Ecto neural progenitor cell (in vitro differentiated cells): ENCODE measurements around the gene TAMM41.
"Not testable (repeated sequence)": the region's sequence is repeated elsewhere in the genome, so short reads cannot be mapped to it uniquely, and the experiment has no call there.

Source experiments
- DNase-seq: peaks from one replicate; pipeline ENCODE4 v3.0.0-alpha.2; 2018; ENCODE audit warnings: low spot score

TAMM41 gene, protein sequence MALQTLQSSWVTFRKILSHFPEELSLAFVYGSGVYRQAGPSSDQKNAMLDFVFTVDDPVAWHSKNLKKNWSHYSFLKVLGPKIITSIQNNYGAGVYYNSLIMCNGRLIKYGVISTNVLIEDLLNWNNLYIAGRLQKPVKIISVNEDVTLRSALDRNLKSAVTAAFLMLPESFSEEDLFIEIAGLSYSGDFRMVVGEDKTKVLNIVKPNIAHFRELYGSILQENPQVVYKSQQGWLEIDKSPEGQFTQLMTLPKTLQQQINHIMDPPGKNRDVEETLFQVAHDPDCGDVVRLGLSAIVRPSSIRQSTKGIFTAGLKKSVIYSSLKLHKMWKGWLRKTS

DNA sequence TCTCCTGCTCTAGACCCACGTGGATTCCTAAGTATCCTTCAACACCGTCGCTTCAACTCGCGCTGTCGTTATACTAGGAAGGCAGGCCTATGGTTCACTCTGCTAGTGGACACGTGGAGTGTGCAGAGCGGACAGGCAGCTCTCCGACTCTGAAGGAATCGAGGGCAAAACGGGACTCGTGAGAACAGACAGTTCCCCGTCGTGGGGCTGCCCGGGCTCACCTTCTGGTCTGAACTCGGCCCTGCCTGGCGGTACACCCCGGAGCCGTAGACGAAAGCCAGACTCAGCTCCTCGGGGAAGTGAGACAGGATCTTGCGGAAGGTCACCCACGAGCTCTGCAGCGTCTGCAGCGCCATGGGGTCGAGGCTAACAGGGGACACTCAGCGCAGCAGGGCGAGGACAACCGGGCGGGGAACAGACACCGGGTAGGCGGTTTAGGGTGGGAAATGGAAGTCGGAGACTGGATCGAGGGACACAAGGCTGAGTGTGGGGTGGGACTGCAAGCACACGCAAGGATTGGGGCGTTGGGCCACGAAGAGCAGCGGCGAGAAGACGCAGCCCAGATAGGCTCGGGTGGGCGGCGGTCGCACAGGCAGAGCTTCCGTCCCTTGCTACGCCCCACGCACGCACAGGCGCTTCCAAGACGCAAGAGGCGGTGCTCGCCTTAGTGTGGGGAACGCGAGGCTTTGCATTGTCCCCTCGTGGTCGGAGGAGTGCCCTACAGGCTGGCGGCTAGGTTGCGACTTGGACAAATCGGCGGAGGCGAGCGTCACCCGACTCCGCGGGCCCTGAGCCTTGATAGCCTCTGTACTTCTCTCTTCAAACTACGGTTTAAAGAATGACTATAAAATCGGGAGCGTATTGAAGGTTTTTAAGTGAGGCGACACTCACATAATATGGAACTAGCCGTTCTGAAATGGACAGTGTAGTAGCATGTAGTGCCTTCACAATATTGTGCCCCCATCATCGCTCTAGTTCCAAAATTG is at the start of gene TAMM41:
TSS of gene TAMM41 (minus strand) at position 605 of the 986 bp plus-strand sequence. CDS start at position 356, 249 bp downstream.
- peak; percentile 88 for DNase-seq

DNA sequence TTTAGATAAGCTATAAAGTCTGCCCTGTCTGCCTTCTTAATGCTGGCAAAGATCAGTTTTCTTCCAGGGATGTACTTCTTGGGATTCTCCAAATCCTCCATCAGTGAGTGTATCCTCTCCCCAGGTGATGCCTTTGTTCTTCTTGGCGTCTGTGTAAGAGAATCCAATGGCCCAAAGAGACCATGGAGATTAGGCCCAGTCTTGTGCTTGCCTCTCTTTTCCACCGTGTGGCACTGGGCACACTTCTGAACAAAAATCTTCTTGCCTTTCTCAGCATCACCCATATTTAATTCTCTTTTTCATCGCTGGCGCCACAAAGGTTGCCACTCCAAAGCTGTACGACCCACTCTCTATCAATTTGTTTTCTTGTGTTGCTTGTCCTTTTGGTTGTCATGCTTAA is 32.2 kb upstream of the TAMM41 start:
- DNase-seq: no peak

DNA sequence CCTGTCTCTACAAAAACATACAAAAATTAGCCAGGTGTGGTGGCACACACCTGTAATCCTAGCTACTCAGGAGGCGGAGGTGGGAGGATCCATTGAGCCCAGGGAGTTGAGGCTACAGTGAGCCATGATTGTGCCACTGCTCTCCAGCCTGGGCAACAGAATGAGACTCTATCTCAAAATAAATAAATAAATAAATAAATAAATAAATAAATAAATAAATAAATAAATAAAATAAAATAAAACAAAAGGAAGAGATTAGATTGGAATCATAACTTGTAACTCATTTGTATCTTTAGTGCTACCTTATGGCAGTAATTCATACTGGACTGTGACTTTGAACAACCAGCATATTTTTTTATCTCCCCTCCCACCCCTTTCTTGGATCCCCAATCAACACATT is 28.0 kb upstream of the TAMM41 start:
- not testable (repeated sequence) for DNase-seq

DNA sequence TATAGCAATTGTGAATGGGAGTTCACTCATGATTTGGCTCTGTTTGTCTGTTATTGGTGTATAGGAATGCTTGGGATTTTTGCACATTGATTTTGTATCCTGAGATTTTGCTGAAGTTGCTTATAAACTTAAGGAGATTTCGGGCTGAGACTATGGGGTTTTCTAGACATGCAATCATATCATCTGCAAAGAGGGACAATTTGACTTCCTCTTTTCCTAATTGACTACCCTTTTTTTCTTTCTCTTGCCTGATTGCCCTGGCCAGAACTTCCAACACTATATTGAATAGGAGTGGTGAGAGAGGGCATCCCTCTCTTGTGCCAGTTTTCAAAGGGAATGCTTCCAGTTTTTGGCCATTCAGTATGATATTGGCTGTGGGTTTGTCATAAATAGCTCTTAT is 17.1 kb upstream of the TAMM41 start:
- DNase-seq: not testable (repeated sequence)

DNA sequence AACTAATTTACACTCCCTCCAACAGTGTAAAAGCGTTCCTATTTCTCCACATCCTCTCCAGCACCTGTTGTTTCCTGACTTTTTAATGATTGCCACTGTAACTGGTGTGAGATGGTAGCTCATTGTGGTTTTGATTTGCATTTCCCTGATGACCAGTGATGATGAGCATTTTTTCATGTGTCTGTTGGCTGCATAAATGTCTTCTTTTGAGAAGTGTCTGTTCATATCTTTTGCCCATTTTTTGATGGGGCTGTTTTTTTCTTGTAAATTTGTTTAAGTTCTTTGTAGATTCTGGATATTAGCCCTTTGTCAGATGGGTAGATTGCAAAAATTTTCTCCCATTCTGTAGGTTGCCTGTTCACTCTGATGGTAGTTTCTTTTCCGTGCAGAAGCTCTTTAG is 15.9 kb upstream of the TAMM41 start:
- DNase-seq: not testable (repeated sequence)

DNA sequence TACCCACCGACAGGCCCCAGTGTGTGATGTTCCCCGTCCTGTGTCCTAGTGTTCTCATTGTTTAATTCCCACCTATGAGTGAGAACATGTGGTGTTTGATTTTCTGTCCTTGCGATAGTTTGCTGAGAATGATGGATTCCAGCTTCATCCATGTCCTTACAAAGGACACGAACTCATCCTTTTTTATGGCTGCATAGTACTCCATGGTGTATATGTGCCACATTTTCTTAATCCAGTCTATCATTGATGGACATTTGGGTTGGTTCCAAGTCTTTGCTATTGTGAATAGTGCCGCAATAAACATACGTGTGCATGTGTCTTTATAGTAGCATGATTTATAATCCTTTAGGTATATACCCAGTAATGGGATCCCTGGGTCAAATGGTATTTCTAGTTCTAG is 15.5 kb upstream of the TAMM41 start:
- not testable (repeated sequence) for DNase-seq

DNA sequence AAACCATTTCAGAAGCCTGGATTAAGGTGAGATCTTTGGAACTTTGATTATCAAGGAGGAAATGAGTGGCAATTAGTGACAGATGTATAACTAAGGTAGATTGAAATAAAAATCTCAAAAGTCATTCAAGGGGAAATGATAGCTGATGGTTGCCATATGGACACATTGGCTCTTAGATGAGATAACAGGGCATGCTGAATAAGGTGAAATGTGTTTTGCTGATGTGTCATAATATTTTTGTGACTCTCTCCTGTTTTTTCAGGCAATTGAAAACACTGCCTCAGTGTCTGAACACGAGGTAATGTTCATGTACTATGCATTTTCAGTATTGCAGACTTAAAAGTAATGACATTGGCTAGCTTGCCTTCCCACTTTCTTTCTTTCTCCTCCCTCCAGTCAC is 13.5 kb upstream of the TAMM41 start:
- not testable (repeated sequence) for DNase-seq

DNA sequence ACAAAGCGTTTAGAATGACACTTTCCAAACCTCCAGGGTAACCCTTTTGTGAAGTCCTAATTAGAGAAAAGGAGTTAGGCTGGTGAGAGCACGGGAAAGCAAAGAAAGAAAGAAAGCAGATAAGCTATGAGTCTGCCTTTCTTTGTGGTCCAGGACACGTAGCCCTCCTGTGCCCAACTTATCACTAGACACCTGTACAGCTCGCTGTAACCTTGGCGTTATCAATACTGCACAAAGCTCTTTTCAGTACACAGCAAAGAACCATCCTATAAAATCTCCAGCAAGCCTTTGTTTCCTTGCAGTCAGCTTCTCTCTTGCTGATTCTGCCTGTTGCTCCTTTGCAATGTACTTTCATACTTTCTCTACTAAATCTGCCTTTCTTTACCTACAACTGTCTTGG is 6.8 kb upstream of the TAMM41 start:
- no peak for DNase-seq

DNA sequence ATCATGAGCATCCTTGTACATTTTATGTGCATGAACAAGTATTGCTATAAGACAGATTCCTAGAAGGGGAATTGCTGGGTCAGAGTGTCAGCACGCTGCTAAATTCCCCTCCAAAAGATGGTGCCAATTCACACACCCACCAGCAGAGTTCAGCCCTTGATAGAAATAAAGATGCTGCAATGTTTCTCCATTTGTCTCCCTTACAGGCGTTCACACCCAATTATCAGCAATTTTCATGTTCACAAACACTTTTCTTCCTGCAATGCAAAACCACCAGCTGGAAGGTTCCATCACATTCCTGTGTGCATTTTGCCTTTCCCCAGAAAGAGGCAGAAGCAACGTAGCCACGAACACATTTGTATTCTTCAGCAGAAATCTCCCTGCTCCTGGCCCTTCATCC is 3.3 kb upstream of the TAMM41 start:
- DNase-seq: no peak

DNA sequence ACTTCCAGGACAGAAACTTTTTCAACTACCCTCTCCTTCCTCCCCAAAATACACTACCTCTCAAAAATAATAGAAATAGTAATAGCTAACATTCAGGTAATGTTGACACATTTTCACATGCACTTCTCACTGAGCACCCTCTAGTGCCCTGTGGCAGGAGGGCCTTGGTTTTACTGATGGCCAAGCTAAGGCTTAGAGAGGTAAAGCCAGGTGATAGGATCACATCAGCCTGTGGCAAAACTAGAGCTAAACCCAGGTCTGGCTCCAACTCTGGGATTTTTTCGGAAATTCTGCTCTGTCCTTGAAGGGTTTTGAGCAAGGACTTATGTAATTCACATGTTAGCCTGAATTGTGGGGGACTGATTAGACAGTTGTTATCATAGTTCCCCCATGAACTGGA is 922 bp upstream of the TAMM41 start:
- DNase-seq: no peak

DNA sequence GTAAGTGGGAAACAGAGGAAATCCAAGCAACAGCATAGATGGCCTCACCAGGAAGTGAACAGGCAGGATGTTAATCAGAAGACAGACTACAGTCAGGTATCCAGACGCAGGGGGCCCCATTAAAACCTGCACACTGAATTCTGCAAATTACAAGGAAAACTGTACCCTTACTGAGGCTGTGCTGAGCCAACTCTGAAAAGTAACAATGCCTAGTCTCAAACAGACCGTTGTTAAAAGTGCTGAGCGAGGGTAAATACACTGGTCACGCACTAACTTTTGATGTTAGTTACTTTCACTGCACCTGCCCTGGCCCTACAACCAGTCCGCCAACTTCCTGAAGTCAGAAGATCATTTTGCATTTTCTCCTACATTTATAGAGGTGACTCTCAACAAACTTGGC is 1.0 kb downstream of the TAMM41 start:
- DNase-seq: no peak

DNA sequence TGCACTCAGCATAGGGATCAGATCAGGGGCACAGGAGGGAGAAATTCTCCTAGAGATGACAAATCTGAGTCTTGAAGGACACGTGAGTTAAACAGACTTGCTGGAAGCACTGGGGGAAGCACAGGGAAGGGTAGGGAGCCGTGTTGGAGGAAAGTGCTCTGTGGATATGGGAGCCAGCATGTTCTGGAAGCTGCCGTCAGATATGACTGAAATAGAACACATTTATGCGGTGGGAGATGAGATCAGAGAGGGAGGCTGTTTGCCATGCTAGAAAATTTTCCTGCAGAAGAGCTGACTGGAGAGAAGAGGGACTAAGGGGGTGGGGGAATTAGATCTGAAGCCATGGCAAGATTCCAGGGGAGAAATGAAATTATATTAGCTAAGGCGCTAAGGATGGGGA is 1.8 kb downstream of the TAMM41 start:
- no peak for DNase-seq

DNA sequence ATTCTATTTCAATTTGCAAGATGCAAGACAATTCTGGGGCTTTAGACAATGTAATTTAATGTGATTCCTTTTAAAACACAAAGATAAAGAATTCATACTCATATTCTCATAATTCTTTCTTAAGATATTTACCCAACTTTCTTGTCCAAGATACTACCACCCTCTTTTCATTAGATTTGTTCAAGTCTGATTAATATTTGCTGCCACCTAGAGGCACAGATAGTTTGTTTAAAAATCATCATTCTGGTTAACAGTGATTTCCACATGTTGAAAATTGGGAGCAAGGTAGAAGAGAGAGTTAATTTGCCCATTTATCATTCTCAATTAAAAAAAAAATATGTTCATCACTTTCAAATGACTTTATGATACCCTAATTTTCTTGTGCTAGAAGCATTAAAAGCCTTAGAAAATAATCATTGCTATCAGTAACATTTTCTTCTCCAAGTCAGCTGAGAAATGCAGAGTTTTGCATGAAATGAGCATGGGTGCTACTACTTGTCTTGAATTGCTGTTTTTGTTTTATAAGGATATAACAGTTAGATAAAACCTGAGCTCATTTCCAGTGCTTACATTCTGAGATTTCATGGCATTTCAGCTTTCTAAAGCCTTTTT is 11.6 kb downstream of the TAMM41 start:
- DNase-seq: no peak

DNA sequence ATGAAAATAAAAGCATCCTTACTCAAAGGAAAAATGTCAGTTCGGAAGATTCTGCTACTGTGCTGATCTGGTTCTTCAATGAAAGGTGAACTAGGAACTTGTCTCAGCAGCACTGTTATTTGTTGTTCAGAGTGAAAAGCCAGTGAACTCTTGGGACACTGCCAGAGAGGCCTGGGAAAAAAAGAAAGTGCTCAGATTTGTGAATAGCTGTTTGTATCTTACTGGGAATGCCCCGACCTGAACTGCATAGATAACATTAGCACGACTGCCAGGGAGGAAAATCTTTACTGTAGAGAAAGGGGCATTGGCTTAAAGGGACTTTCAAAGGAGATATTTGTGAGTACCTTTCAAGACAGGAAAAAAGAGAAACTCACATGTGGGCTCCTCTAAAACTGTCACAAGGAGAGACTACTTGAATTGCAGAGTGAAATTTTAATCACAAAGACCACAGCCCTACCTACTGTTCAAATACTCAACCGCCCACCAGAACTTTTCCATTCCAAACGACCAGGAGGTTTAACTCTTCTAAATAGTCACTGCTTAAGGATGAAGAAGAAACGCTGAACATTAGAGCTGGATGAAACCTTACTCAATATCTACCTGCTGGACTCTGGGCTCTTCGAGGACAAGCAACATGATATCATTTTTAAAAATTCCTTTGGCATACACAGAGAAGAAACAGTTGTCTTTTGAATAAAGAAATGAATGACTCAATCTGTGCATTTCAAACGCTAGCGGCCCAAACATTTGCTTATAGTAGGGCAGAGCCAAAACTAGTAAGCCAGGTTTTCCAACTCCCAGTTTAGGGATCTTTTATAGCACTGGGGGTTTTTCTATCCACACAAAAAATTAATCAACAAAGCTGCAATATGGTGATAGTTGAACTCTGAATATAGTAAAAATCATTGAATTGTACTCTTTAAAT is 13.4 kb downstream of the TAMM41 start:
- DNase-seq: no peak

DNA sequence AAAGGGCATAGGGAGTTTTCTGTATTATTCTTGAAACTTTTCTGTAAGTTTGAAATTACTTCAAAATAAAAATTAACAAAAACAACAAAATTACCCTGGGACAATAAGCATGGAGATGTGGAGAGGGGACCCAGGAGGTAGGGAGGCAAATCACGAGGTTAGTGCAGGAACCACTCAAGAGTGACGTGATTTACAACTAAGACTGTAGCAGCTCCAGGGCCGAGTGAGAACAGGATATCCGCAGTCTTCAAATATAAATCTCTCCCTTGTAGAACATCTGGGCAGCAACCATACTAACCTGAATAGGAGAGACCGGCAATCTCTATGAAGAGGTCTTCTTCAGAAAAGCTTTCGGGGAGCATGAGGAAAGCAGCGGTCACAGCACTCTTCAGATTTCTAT is 17.3 kb downstream of the TAMM41 start:
- DNase-seq: no peak

DNA sequence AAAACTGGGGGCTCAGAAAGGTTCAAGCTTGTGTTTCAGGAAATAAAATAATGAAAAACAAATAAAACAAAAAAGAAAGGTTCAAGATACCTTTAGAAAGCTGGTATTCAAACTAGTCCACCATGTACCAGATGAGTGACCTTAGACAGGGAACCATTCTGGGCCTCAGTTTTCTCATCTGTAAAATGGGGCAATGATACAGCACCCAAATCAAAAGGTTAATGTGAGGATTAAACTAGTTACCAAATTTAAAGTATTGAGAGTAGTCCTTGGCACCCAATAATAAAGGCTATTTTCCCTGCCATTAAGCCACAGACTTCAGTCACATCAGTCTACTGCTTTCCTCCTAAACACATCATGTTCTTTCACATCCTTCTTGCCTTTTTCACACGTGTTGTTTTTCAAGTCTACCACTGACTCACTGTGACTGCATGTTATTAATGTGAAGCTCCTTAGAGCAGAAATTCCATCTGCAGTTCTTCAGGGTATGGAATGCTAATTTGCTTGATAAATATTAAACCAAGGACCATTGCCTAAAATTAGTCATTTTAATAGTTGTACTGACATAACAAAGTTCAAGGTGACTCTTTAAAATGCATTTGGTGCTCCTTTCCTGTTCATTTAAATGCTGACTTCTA is 19.9 kb downstream of the TAMM41 start:
- DNase-seq: no peak

DNA sequence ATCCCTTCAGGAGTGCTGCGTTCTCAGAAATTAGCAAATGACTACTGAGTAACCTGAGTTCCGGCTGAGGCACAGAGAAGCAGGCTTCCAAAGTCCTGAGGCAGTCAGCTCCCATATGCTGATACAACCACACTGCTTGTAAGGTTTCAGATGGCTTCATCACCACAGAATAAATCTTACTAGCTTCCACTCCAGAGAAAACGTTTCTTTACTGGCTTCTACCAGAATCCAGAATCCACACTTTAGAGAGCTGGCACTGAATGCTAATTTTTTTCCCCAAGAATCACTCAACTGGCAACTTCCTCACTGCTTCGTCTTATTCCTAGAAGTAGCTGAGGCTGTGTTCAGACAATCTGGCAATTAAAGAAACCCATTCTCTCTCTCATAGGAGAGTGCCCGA is 21.4 kb downstream of the TAMM41 start:
- DNase-seq: no peak

DNA sequence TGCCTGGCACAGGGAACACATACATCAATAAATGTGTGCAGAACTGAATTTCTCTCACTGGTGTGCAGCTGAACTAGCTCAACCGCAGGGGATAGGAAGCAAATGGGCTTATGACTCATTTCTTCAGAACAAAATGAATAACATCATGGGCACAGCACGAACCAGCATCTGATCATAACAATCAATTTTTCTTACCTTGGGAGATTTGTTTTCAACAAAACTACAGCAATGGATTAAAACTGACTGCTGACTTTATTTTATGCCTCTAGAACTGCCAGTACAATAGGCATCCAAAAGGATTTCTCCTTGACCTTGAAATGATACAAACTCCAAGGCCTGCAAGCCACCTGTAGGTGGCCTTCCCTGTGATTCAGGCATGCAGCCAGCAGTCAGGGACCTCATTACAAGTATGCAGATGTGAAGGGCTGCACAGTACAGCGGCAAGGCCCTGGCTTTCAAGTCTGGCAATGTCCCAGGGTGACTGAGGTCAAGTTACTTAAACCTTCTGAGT is 26.1 kb downstream of the TAMM41 start:
- DNase-seq: no peak

DNA sequence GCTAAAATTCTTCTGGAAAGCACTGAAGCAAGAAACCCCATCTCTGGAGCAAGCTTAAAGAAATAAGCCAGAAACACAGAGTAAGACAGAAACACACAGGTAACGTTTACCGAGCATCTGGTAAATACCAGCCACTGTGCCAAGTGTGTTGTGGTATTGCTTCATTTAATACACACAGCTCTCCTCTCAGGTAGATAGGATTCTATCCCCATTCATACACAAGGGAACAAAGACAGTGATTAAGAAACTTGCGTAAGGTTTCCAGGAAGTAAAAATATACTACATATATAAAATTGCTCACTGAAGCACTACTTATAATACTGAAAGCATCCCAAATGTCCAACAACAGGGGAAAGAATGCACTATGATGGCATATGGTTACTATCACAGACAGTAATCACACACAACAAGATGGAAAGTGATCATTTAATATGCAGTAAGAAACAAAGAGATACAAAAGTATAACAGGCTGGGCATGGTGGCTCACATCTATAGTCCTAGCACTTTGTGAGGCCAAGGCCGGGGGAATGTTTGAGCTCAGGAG is 27.5 kb downstream of the TAMM41 start:
- no peak for DNase-seq

DNA sequence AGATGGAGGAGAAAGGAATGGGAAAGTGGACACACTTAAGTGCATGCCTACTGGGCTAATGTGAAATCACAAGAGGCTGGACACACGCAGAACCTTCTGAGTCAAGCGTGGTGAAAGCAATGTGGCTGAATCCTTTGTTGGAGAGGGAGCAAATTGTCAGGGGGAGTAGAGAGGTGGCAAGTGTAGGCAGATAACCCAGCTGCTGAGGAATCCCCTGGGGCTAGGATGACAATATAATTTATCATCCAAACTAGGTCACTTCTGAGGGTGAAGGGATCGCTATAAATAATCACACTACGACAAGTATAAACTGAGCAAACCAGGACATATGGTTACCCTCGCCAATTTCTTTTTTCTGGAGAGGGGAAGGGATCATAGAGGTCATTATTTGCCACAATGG is 28.7 kb downstream of the TAMM41 start:
- no peak for DNase-seq

DNA sequence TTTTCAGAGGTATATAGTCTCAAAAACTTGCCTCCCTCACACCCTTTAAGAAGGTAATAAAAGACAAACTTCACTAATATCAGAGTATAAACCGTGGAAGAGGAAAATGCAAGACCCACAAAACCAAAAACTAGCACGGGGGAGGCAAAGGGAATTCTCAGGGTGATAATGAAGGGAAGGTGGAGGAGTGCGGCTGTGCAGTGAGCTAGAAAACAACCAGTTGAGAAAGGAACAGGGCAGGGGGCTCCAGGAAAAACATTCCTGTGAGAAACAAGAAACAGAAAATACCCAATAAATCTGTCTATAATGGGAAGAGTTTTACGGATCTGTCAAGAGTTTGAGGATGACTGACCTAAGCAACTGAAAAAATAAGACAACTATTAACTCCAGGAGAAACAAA is 31.6 kb downstream of the TAMM41 start:
- DNase-seq: no peak
